OCI-LY1 (cell line): ENCODE data around the gene TPSAB1.
"Not testable (repeated sequence)": the region's sequence is repeated elsewhere in the genome, so short reads cannot be mapped to it uniquely, and the experiment has no call there.

ENCODE experiments used
- H2AFZ ChIP-seq: fragments of 200-600 bp; sonication (generic), shearing (Covaris generic); 2 replicates; pipeline ENCODE4 v1.6.0; 2014; ENCODE audit warnings: antibody characterized with exemption, mild to moderate bottlenecking, low read length
- H3F3A ChIP-seq: fragments of 200-600 bp; sonication (generic), shearing (Covaris generic); 2 replicates; pipeline ENCODE4 v1.6.0; 2014; ENCODE audit warnings: mild to moderate bottlenecking, antibody characterized with exemption, low read length, moderate library complexity; ENCODE audit not compliant: insufficient read depth
- H3K27ac ChIP-seq: fragments of 200-600 bp; sonication (generic); 2 replicates; pipeline ENCODE4 v1.5.1; 2014; ENCODE audit warnings: low read length, mixed run types, mild to moderate bottlenecking, low read depth; ENCODE audit not compliant: poor library complexity, severe bottlenecking
- H3K27me3 ChIP-seq: fragments of 200-600 bp; sonication (generic); 2 replicates; pipeline ENCODE4 v1.6.0; 2014; ENCODE audit warnings: antibody characterized with exemption, mild to moderate bottlenecking, low read length, moderate library complexity; ENCODE audit not compliant: insufficient read depth
- H3K36me3 ChIP-seq: fragments of 200-600 bp; sonication (generic); 2 replicates; pipeline ENCODE4 v1.6.1; 2014; ENCODE audit warnings: mild to moderate bottlenecking, antibody characterized with exemption, low read length, moderate library complexity, mixed read lengths; ENCODE audit not compliant: insufficient read depth
- H3K4me1 ChIP-seq: fragments of 200-600 bp; sonication (generic); 2 replicates; pipeline ENCODE4 v1.5.1; 2014; ENCODE audit warnings: mild to moderate bottlenecking, low read length, moderate library complexity; ENCODE audit not compliant: insufficient read depth, severe bottlenecking
- H3K4me2 ChIP-seq: fragments of 200-600 bp; sonication (generic), shearing (Covaris generic); 2 replicates; pipeline ENCODE4 v1.6.1; 2014; ENCODE audit warnings: low read length
- H3K4me3 ChIP-seq: fragments of 200-600 bp; sonication (generic); 2 replicates; pipeline ENCODE4 v1.5.1; 2014; ENCODE audit warnings: low read length, low read depth, mild to moderate bottlenecking, mixed read lengths; ENCODE audit not compliant: poor library complexity, severe bottlenecking
- H3K79me2 ChIP-seq: fragments of 200-600 bp; shearing (Covaris generic); 2 replicates; pipeline ENCODE4 v1.6.1; 2016; ENCODE audit warnings: mixed run types, low read length, mixed read lengths; ENCODE audit not compliant: insufficient read depth
- H3K9ac ChIP-seq: fragments of 200-600 bp; sonication (generic), shearing (Covaris generic); 2 replicates; pipeline ENCODE4 v1.6.1; 2014; ENCODE audit warnings: mild to moderate bottlenecking, low read length, mixed read lengths
- H3K9me2 ChIP-seq: fragments of 200-600 bp; sonication (generic), shearing (Covaris generic); 2 replicates; pipeline ENCODE4 v1.6.1; 2014; ENCODE audit warnings: low read depth, mild to moderate bottlenecking, low read length, mixed read lengths
- H3K9me3 ChIP-seq: fragments of 200-600 bp; shearing (Covaris generic); 2 replicates; pipeline ENCODE4 v1.6.1; 2014; ENCODE audit warnings: low read length, mixed read lengths
- H4K20me1 ChIP-seq: fragments of 200-600 bp; sonication (generic), shearing (Covaris generic); 2 replicates; pipeline ENCODE4 v1.6.0; 2016; ENCODE audit warnings: mild to moderate bottlenecking, low read length; ENCODE audit not compliant: insufficient read depth
- CTCF ChIP-seq: fragments of 200-600 bp; sonication (generic), shearing (Covaris generic); IDR thresholded peaks from 2 replicates; pipeline ENCODE4 v1.5.1; 2017; ENCODE audit warnings: mild to moderate bottlenecking, antibody characterized with exemption, low read length, moderate library complexity, mixed read lengths
- EZH2 ChIP-seq: fragments of 200-600 bp; sonication (generic), shearing (Covaris generic); IDR thresholded peaks from 2 replicates; pipeline ENCODE4 v1.8.0; 2017; ENCODE audit warnings: borderline replicate concordance, mixed run types, mild to moderate bottlenecking, antibody characterized with exemption, low read length, moderate library complexity, mixed read lengths

Gene TPSAB1

GRCh38 chr16:1240436-1240835, at the start of gene TPSAB1:
TSS of gene TPSAB1 (plus strand) at chr16:1240705. CDS start at chr16:1240939, 234 bp downstream.
- H3K9ac ChIP-seq, H3K79me2 ChIP-seq, H3K9me3 ChIP-seq, H3K27ac ChIP-seq, H3K9me2 ChIP-seq, H2AFZ ChIP-seq, H3F3A ChIP-seq, H3K4me2 ChIP-seq, H3K27me3 ChIP-seq, H3K4me3 ChIP-seq, H3K4me1 ChIP-seq, H3K36me3 ChIP-seq, H4K20me1 ChIP-seq: not testable (repeated sequence)

- not testable (repeated sequence) for H3K27me3 ChIP-seq, H3K4me1 ChIP-seq, H3K9me3 ChIP-seq, H3K4me2 ChIP-seq, H3K9me2 ChIP-seq, H4K20me1 ChIP-seq, H3K9ac ChIP-seq, H3K4me3 ChIP-seq, H3K27ac ChIP-seq, H3K36me3 ChIP-seq, H2AFZ ChIP-seq, H3K79me2 ChIP-seq, H3F3A ChIP-seq
Observed at GRCh38 chr16:1190789-1191188, 49.7 kb upstream of the TPSAB1 start.

- H3K9ac ChIP-seq, result no peak overlapping the region
- no peak overlapping the region for H3K27ac ChIP-seq
- TF ChIP-seq CTCF, result no peak
- TF ChIP-seq EZH2, result no peak
- no peak overlapping the region for H3K4me3 ChIP-seq
- H3K27me3 ChIP-seq, result no peaks in the 10 kb centered on the region
- no peaks in the 10 kb centered on the region for H3K36me3 ChIP-seq
- H2AFZ ChIP-seq, result no peak overlapping the region
- H3K79me2 ChIP-seq, result no peaks in the 10 kb centered on the region
- H3K9me3 ChIP-seq, result no peaks in the 10 kb centered on the region
- H3K4me2 ChIP-seq, result no peak overlapping the region
- H3F3A ChIP-seq, result no peaks in the 10 kb centered on the region
- no peaks in the 10 kb centered on the region for H4K20me1 ChIP-seq
- no peaks in the 10 kb centered on the region for H3K9me2 ChIP-seq
- no peaks in the 10 kb centered on the region for H3K4me1 ChIP-seq
Observed at GRCh38 chr16:1192384-1193073, 48.0 kb upstream of the TPSAB1 start.

GRCh38 chr16:1193143-1193824, 47.2 kb upstream of the TPSAB1 start:
- H3K9me3 ChIP-seq, result no peaks in the 10 kb centered on the region
- no peaks in the 10 kb centered on the region for H4K20me1 ChIP-seq
- H3K9me2 ChIP-seq, result no peaks in the 10 kb centered on the region
- no peaks in the 10 kb centered on the region for H3F3A ChIP-seq
- no peak overlapping the region for H3K9ac ChIP-seq
- no peaks in the 10 kb centered on the region for H3K4me1 ChIP-seq
- no peak overlapping the region for H3K4me3 ChIP-seq
- no peak overlapping the region for H3K4me2 ChIP-seq
- H3K36me3 ChIP-seq, result no peaks in the 10 kb centered on the region
- H3K79me2 ChIP-seq, result no peaks in the 10 kb centered on the region
- no peak overlapping the region for H3K27ac ChIP-seq
- TF ChIP-seq CTCF, result no peak
- TF ChIP-seq EZH2, result no peak
- H3K27me3 ChIP-seq, result no peaks in the 10 kb centered on the region
- no peak overlapping the region for H2AFZ ChIP-seq
